Measurements from ENCODE around the gene SULF2.
"Not testable (repeated sequence)": the region's sequence is repeated elsewhere in the genome, so short reads cannot be mapped to it uniquely, and the experiment has no call there.

SULF2 gene

GRCh38 chr20:47804224-47804825 is 19.0 kb upstream of the SULF2 start:
- DNase-seq (ENCODE audit: low read depth) = not testable (repeated sequence)

GRCh38 chr20:47802975-47803374 is 17.7 kb upstream of the SULF2 start:
- DNase-seq (ENCODE audit: low read depth) = no peak

GRCh38 chr20:47802226-47802920 is 17.1 kb upstream of the SULF2 start:
- no peak for DNase-seq (ENCODE audit: low read depth)

GRCh38 chr20:47801759-47802158 is 16.5 kb upstream of the SULF2 start:
- DNase-seq (ENCODE audit: low read depth) = no peak

GRCh38 chr20:47801079-47801478 is 15.8 kb upstream of the SULF2 start:
- no peak for DNase-seq (ENCODE audit: low read depth)

- no peak for DNase-seq (ENCODE audit: low read depth)
Observed at GRCh38 chr20:47800623-47801022, 15.3 kb upstream of the SULF2 start.

GRCh38 chr20:47799116-47799715 is 13.9 kb upstream of the SULF2 start:
- no peak for DNase-seq (ENCODE audit: low read depth)

- DNase-seq (ENCODE audit: low read depth) = no peak
Observed at GRCh38 chr20:47796971-47797370, 11.7 kb upstream of the SULF2 start.

GRCh38 chr20:47795214-47795907 is 10.1 kb upstream of the SULF2 start:
- DNase-seq (ENCODE audit: low read depth) = no peak

GRCh38 chr20:47794264-47794663 is 9.0 kb upstream of the SULF2 start:
- not testable (repeated sequence) for DNase-seq (ENCODE audit: low read depth)

- no peak for DNase-seq (ENCODE audit: low read depth)
Observed at GRCh38 chr20:47792021-47792618, 6.8 kb upstream of the SULF2 start.

GRCh38 chr20:47791084-47791599 is 5.9 kb upstream of the SULF2 start:
- no peak for DNase-seq (ENCODE audit: low read depth)

- DNase-seq (ENCODE audit: low read depth) = no peak
Observed at GRCh38 chr20:47790580-47790965, 5.3 kb upstream of the SULF2 start.

GRCh38 chr20:47789764-47790579 is 4.7 kb upstream of the SULF2 start:
- DNase-seq (ENCODE audit: low read depth) = no peak

- no peak for DNase-seq (ENCODE audit: low read depth)
Observed at GRCh38 chr20:47789081-47789763, 3.9 kb upstream of the SULF2 start.

GRCh38 chr20:47788741-47789080 is 3.4 kb upstream of the SULF2 start:
- no peak for DNase-seq (ENCODE audit: low read depth)

GRCh38 chr20:47786765-47787107 is 1.5 kb upstream of the SULF2 start:
- DNase-seq (ENCODE audit: low read depth) = no peak

GRCh38 chr20:47785854-47786764 is 828 bp upstream of the SULF2 start:
- DNase-seq (ENCODE audit: low read depth) = no peak

GRCh38 chr20:47784599-47785310 is 526 bp downstream of the SULF2 start:
- DNase-seq (ENCODE audit: low read depth) = no peak
